K562 (cell line): ENCODE measurements around the gene IL18RAP. TPM values are rescaled to one million over a fixed set of nuclear protein-coding genes. Genes with fewer than 3 reads are reported as not detected.

Experiments
- ATAC-seq: fragments of 200-7000 bp; cut with Tn5 transposase; 3 replicates; pipeline ENCODE4 v1.9.1; 2020; ENCODE audit warnings: moderate library complexity
- BruUV-seq: library from RNA; stranded (reverse); fragments of 400-500 nt; replicated peaks from 2 replicates; lab custom pipeline; 2021; lab: Mats Ljungman, UMichigan
- CTCF ChIA-PET: fragments of 300-600 bp; formaldehyde crosslinking; extraction: SDS; loops from one replicate; lab custom pipeline; 2021; ENCODE audit warnings: low intra/inter-chr PET ratio; lab: Yijun Ruan, JAX
- POLR2A ChIA-PET: fragments of 300-600, 350-650 bp; sonication (Branson Sonifier 250); formaldehyde crosslinking; extraction: SDS; loops from one replicate; lab custom pipeline; 2021; ENCODE audit warnings: antibody characterized with exemption, inconsistent platforms; lab: Yijun Ruan, JAX
- DNase-seq, 4 experiments: peaks; one replicate each; pipeline versions ENCODE4 v3.0.0 to v3.0.0-alpha.2; 2011 to 2018; ENCODE audit warnings: low spot score in 3 of 4, mixed read lengths in 3 of 4; ENCODE audit errors: extremely low read depth in 1 of 4
- FAIRE-seq: peaks from 2 replicates; lab custom pipeline; 2011; peaks lifted over from hg19 to GRCh38; lab: Jason Lieb, UNC
- H2AFZ ChIP-seq: 2 replicates; pipeline ENCODE4 v1.6.0; 2011; ENCODE audit warnings: low read depth, low read length, control low read depth, inconsistent platforms
- H3K27ac ChIP-seq: fragments of 200-600 bp; 3 replicates; pipeline ENCODE4 v1.8.0; 2011; ENCODE audit warnings: low read depth, mild to moderate bottlenecking, control low read depth, inconsistent platforms, low read length, moderate library complexity, mixed read lengths; ENCODE audit errors: extremely low read depth
- H3K27me3 ChIP-seq, 2 experiments: fragments of 300-600 bp in 1 of 2; 2 replicates in 1 of 2; 3 replicates in 1 of 2; pipeline versions ENCODE4 v1.6.0 to v1.8.0; 2011; ENCODE audit warnings: inconsistent platforms in 2 of 2, low read length in 2 of 2, mild to moderate bottlenecking in 1 of 2, mixed read lengths in 1 of 2, moderate library complexity in 1 of 2; ENCODE audit not compliant: control insufficient read depth in 2 of 2, insufficient read depth in 2 of 2
- H3K36me3 ChIP-seq: fragments of 300-600 bp; 3 replicates; pipeline ENCODE4 v1.8.0; 2011; ENCODE audit warnings: mild to moderate bottlenecking, low read length, inconsistent platforms; ENCODE audit not compliant: control insufficient read depth, insufficient read depth
- H3K4me1 ChIP-seq, 2 experiments: fragments of 200-600 bp in 1 of 2; replicated peaks in 1 of 2; 2 replicates in 1 of 2; 3 replicates in 1 of 2; pipeline versions ENCODE4 v1.5.1 to v1.8.0; 2011; ENCODE audit warnings: inconsistent platforms in 2 of 2, low read length in 2 of 2, mild to moderate bottlenecking in 1 of 2, mixed read lengths in 1 of 2, moderate library complexity in 1 of 2; ENCODE audit not compliant: control insufficient read depth in 2 of 2, insufficient read depth in 2 of 2
- H3K4me2 ChIP-seq: 2 replicates; pipeline ENCODE4 v1.6.1; 2011; ENCODE audit warnings: low read length, control low read depth, inconsistent platforms, mixed read lengths; ENCODE audit not compliant: insufficient read depth
- H3K4me3 ChIP-seq: fragments of 200-600 bp; sonication (generic), shearing (Covaris generic); 2 replicates; pipeline ENCODE4 v1.5.1; 2016; ENCODE audit warnings: control low read depth, inconsistent platforms
- H3K79me2 ChIP-seq: fragments of 200-600 bp; 3 replicates; pipeline ENCODE4 v1.8.0; 2011; ENCODE audit warnings: low read length, inconsistent platforms; ENCODE audit not compliant: control insufficient read depth, insufficient read depth
- H3K9ac ChIP-seq, 2 experiments: 2 replicates each; pipeline versions ENCODE4 v1.6.0 to v1.6.1; 2011; ENCODE audit warnings: low read depth in 2 of 2, low read length in 2 of 2, control low read depth in 1 of 2, inconsistent platforms in 1 of 2, mild to moderate bottlenecking in 1 of 2, mixed read lengths in 1 of 2; ENCODE audit not compliant: insufficient read depth in 1 of 2
- H3K9me1 ChIP-seq: one replicate; pipeline ENCODE4 v1.6.0; 2011; ENCODE audit warnings: inconsistent platforms, mild to moderate bottlenecking, low read length, moderate library complexity; ENCODE audit not compliant: control insufficient read depth, insufficient read depth
- H3K9me3 ChIP-seq: replicated peaks from 2 replicates; pipeline ENCODE4 v1.5.1; 2011; ENCODE audit warnings: low read depth, low read length, inconsistent platforms; ENCODE audit not compliant: control insufficient read depth, insufficient read depth
- H4K20me1 ChIP-seq: replicated peaks from 2 replicates; pipeline ENCODE4 v1.6.1; 2011; ENCODE audit warnings: low read length, inconsistent platforms, mixed read lengths; ENCODE audit not compliant: control insufficient read depth, insufficient read depth
- ADNP ChIP-seq: fragments of 200-800 bp; sonication (Bioruptor generic); IDR thresholded peaks from 2 replicates; pipeline ENCODE4 v1.6.1; 2016; ENCODE audit warnings: missing genetic modification characterization, missing compliant biosample characterization
- BCOR ChIP-seq: fragments of 450-650 bp; IDR thresholded peaks from 2 replicates; pipeline ENCODE4 v1.6.1; 2016
- PRMT5 ChIP-seq: sonication (generic); formaldehyde crosslinking; IDR thresholded peaks from 2 replicates; pipeline ENCODE4 v1.5.0; 2020; ENCODE audit warnings: missing genetic modification reagents
- RBM25 ChIP-seq: fragments of 200-400 bp; formaldehyde crosslinking; IDR thresholded peaks from 2 replicates; pipeline ENCODE4 v1.6.1; 2018; ENCODE audit warnings: low read length, low read depth, moderate library complexity; ENCODE audit not compliant: severe bottlenecking
- RCOR1 ChIP-seq, 2 experiments: IDR thresholded peaks; 2 replicates each; pipeline ENCODE4 v1.6.1; 2012; ENCODE audit warnings: low read depth in 2 of 2, low read length in 2 of 2, borderline replicate concordance in 1 of 2, improper control_type of control experiment in 1 of 2
- THAP12 ChIP-seq: fragments of 250-450 bp; sonication (Bioruptor Pico); IDR thresholded peaks from 2 replicates; pipeline ENCODE4 v1.9.0; 2021; ENCODE audit warnings: mild to moderate bottlenecking, inconsistent platforms
- ZFP36 ChIP-seq: fragments of 150-350 bp; IDR thresholded peaks from 2 replicates; pipeline ENCODE4 v1.6.1; 2018; ENCODE audit warnings: low read length, low read depth; ENCODE audit not compliant: partially characterized antibody
- WGBS: fragments of 100-300 bp; shearing (Covaris generic); methylation state at CpG from one replicate; pipeline ENCODE4 v1.1.6; 2016; ENCODE audit warnings: low coverage, mixed read lengths; ENCODE audit not compliant: insufficient coverage; ENCODE audit errors: missing lambda C conversion rate; 5-methylcytosine and 5-hydroxymethylcytosine counted together
- in situ Hi-C: fragments of 300-500 bp; cut with MboI; formaldehyde crosslinking; loops from 4 replicates; pipeline ENCODE4 v1.15.0; 2018; ENCODE audit warnings: inconsistent platforms, mixed read lengths
- intact Hi-C: fragments of 100-400 bp; cut with micrococcal nuclease; formaldehyde crosslinking; loops from 2 replicates; pipeline ENCODE4 v1.14.2; 2022
- polyA plus RNA-seq, 8 experiments: library from polyadenylated mRNA; depleted of rRNA in 4 of 8; stranded (reverse) in 5 of 8; unstranded in 3 of 8; fragments of >200 nt; fragmentation: Nextera tagmentation in 2 of 8; fragmentation: Illumina TruSeq in 1 of 8; extraction: Ambion mirVana in 2 of 8; extraction: Trizol in 1 of 8; gene quantifications; 2 replicates each; pipeline versions ENCODE4 v1.2.1 to v1.2.3, GENCODE V29; 2011 to 2014; ENCODE audit warnings: inconsistent platforms in 1 of 8, missing spikeins in 1 of 8
- total RNA-seq, 7 experiments: library from RNA; depleted of rRNA in 6 of 7; stranded (reverse); fragments of >200 nt in 6 of 7; fragmentation: Illumina TruSeq in 2 of 7; extraction: Trizol in 2 of 7; gene quantifications; 2 replicates each; pipeline versions ENCODE4 v1.2.1 to v1.2.3, GENCODE V29; 2011 to 2021; ENCODE audit warnings: low replicate concordance in 1 of 7

The IL18RAP gene
- total and polyA plus RNA-seq, 9 of the 15 experiments (the other 6 are each of a cell fraction or from before 2014, with no cell fraction given), result 1.1 to 20.5 (median 5.8) TPM

GRCh38 chr2:102396012-102396411 is 26.9 kb upstream of the IL18RAP start:
- peak; percentile 75 for TF ChIP-seq ADNP
- TF ChIP-seq THAP12 (CRISPR knock-in tag), result no peak
- no peak for TF ChIP-seq PRMT5 (CRISPR knock-in tag)
- TF ChIP-seq BCOR, result 0 out of 2 replicates have a peak, but pooled peaks have one; percentile 23
- TF ChIP-seq ZFP36, result peak; percentile 81
- peak; percentile 95 for TF ChIP-seq RBM25
- 0 out of 4 replicates have a peak, but pooled peaks of 1 of the 2 experiments have one; percentile 13 for TF ChIP-seq RCOR1 (IDR thresholded peaks at IDR 0.05; ENCODE audit: borderline replicate concordance in 1 of 2, low read depth in 2 of 2, low read length in 2 of 2)
- Histone ChIP-seq H3K4me3 (no peak overlapping the region), H4K20me1 (no peaks in the 10 kb centered on the region), H3K4me1 (peaks cover 4 to 7% of the 10 kb centered on the region in 2 experiments; a peak in 4 of 5 replicates), H3K9me3 (no peaks in the 10 kb centered on the region), H3K27me3 (no peaks in the 10 kb centered on the region), H3K4me2 (no peak overlapping the region), H3K36me3 (no peaks in the 10 kb centered on the region), H3K9ac (no peak overlapping the region), H3K27ac (no peak overlapping the region), H3K9me1 (no peaks in the 10 kb centered on the region), H3K79me2 (no peaks in the 10 kb centered on the region), H2AFZ (no peak overlapping the region)
- no peak for DNase-seq
- no TSS peak for BruUV-seq
- WGBS, result 25% methylated on average over 2 of the region's 2 CpGs
- CTCF ChIA-PET, result no interaction called here
- intact Hi-C loops, result no loop called here
- no peak for FAIRE-seq
- POLR2A ChIA-PET, result no interaction called here
- in situ Hi-C loops, result no loop called here
- ATAC-seq, result no peak
